ENCODE measurements around the gene STAT5A. TPM values are rescaled to one million over a fixed set of nuclear protein-coding genes. Genes with fewer than 3 reads are reported as not detected.

The STAT5A gene
- total and polyA plus RNA-seq, 9 of the 15 experiments (the other 6 are each of a cell fraction or from before 2014, with no cell fraction given) = 79.9 to 415 (median 196) TPM

DNA sequence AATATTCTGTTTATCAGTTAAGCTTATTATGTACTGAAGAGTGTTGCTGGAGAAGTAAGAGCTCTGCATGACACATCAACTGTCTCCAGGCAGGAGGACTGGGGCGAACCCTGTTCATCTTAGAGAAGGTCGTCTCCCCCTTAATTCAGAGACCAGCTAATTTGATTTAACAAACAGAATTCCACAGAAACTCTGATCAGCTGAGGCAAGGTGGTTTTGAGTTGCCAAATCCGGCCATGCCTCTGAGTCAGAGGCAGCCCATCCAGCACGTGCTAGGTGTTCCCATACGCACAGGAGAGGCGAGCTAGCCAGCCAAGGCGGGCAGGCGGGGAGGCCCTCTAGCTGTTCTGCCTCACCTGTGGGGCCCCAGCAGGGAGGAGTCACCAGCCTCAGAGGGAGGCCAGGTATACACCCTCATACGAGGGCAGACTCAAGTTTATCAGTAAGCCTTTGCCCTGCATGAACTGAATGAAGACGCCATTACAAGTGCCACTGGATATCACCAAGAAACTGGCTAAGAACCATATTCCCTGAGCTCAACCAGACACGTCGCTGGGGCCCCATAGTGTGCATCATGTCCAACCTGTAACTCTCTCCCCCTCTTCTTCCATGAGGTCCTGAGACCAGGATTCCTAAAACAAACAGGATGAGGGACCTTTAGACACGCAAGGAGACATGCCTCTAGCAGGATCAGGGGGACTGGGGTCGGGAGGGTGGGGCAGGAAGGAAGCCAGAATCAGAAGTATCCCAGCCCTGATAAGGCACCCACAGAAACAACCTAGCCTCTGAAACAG, 25.7 kb downstream of the STAT5A start (continued):
- TF ChIP-seq, protein P1, sequence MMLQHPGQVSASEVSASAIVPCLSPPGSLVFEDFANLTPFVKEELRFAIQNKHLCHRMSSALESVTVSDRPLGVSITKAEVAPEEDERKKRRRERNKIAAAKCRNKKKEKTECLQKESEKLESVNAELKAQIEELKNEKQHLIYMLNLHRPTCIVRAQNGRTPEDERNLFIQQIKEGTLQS (IDR thresholded peaks at IDR 0.05) = peak; percentile 51
- TF ChIP-seq, protein P1 (CRISPR knock-in tag; conservative IDR thresholded peaks at IDR 0.05) = no peak
- TF ChIP-seq PHTF2 (CRISPR knock-in tag; IDR thresholded peaks at IDR 0.05) (no peak), GATA2 (CRISPR knock-in tag; IDR thresholded peaks at IDR 0.05) (no peak), CSDE1 (IDR thresholded peaks at IDR 0.05) (no peak), MAZ (CRISPR knock-in tag; conservative IDR thresholded peaks at IDR 0.05 in 1 of 2, IDR thresholded peaks at IDR 0.05 in 1 of 2) (peak; percentile 46 to 58), ZNF57 (CRISPR knock-in tag; IDR thresholded peaks at IDR 0.05) (peak; percentile 8; the same call in 1 of the 2 replicates), NR2C1 (IDR thresholded peaks at IDR 0.05) (no peak), NR2C1 (tag; IDR thresholded peaks at IDR 0.05) (peak; percentile 63; the same call in 1 of the 2 replicates), ZNF347 (CRISPR knock-in tag; IDR thresholded peaks at IDR 0.05; ENCODE audit: low read depth) (no peak), BRD4 (IDR thresholded peaks at IDR 0.05) (peak; percentile 51; the same call in 1 of the 2 replicates), BHLHE40 (IDR thresholded peaks at IDR 0.05; ENCODE audit: low read length) (peak; percentile 88), ATF1 (CRISPR knock-in tag; IDR thresholded peaks at IDR 0.05) (no peak), ATF1 (tag; IDR thresholded peaks at IDR 0.05) (peak; percentile 65), ZBTB7A (IDR thresholded peaks at IDR 0.05; ENCODE audit: borderline replicate concordance, control insufficient read depth, low read depth, low read length) (peak; percentile 68; the same call in 1 of the 2 replicates), DMBX1 (CRISPR knock-in tag; IDR thresholded peaks at IDR 0.05; ENCODE audit: borderline replicate concordance) (peak; percentile 97)
- TF ChIP-seq, protein P2, sequence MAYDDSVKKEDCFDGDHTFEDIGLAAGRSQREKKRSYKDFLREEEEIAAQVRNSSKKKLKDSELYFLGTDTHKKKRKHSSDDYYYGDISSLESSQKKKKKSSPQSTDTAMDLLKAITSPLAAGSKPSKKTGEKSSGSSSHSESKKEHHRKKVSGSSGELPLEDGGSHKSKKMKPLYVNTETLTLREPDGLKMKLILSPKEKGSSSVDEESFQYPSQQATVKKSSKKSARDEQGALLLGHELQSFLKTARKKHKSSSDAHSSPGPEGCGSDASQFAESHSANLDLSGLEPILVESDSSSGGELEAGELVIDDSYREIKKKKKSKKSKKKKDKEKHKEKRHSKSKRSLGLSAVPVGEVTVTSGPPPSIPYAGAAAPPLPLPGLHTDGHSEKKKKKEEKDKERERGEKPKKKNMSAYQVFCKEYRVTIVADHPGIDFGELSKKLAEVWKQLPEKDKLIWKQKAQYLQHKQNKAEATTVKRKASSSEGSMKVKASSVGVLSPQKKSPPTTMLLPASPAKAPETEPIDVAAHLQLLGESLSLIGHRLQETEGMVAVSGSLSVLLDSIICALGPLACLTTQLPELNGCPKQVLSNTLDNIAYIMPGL (CRISPR knock-in tag; IDR thresholded peaks at IDR 0.05) = no peak
- TF ChIP-seq, protein P3, sequence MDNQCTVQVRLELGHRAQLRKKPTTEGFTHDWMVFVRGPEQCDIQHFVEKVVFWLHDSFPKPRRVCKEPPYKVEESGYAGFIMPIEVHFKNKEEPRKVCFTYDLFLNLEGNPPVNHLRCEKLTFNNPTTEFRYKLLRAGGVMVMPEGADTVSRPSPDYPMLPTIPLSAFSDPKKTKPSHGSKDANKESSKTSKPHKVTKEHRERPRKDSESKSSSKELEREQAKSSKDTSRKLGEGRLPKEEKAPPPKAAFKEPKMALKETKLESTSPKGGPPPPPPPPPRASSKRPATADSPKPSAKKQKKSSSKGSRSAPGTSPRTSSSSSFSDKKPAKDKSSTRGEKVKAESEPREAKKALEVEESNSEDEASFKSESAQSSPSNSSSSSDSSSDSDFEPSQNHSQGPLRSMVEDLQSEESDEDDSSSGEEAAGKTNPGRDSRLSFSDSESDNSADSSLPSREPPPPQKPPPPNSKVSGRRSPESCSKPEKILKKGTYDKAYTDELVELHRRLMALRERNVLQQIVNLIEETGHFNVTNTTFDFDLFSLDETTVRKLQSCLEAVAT (IDR thresholded peaks at IDR 0.05) = 0 out of 4 replicates have a peak, but pooled peaks of 1 of the 2 experiments have one; percentile 1
- TF ChIP-seq, protein P4, sequence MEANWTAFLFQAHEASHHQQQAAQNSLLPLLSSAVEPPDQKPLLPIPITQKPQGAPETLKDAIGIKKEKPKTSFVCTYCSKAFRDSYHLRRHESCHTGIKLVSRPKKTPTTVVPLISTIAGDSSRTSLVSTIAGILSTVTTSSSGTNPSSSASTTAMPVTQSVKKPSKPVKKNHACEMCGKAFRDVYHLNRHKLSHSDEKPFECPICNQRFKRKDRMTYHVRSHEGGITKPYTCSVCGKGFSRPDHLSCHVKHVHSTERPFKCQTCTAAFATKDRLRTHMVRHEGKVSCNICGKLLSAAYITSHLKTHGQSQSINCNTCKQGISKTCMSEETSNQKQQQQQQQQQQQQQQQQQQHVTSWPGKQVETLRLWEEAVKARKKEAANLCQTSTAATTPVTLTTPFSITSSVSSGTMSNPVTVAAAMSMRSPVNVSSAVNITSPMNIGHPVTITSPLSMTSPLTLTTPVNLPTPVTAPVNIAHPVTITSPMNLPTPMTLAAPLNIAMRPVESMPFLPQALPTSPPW (CRISPR knock-in tag; IDR thresholded peaks at IDR 0.05) = peak; percentile 57; the same call in 1 of the 2 replicates
- TF ChIP-seq, protein P5, sequence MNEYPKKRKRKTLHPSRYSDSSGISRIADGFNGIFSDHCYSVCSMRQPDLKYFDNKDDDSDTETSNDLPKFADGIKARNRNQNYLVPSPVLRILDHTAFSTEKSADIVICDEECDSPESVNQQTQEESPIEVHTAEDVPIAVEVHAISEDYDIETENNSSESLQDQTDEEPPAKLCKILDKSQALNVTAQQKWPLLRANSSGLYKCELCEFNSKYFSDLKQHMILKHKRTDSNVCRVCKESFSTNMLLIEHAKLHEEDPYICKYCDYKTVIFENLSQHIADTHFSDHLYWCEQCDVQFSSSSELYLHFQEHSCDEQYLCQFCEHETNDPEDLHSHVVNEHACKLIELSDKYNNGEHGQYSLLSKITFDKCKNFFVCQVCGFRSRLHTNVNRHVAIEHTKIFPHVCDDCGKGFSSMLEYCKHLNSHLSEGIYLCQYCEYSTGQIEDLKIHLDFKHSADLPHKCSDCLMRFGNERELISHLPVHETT (CRISPR knock-in tag; conservative IDR thresholded peaks at IDR 0.05 in 1 of 2, IDR thresholded peaks at IDR 0.05 in 1 of 2) = peak in 1 of 2 experiments; percentile 65; a peak in 2 of 4 replicates

Measured in K562 (cell line).